Measurements from ENCODE around the gene TMEM8B.

Gene TMEM8B

DNA sequence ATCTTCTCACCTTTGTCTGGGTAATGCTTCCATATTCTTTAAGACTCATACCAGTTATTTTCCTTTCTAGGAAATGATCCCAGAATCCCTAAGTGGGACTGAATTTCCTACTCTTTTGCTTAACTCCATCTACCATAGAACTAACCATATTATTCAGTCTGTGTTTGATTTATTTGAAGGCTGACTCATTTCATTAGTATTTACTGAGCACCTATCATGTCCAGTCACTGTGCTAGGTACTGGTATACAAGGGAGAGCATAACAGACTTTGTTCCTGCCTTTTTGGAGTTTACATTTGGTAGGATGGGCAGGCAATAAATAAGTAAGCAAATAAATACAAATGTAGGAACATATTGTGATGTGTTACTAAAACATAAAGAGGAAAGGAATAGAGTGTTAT, 33.3 kb upstream of the TMEM8B start:
- H3K9me3 ChIP-seq = no peaks in the 10 kb centered on the region
- DNase-seq = no peak
- TF ChIP-seq, protein P1, sequence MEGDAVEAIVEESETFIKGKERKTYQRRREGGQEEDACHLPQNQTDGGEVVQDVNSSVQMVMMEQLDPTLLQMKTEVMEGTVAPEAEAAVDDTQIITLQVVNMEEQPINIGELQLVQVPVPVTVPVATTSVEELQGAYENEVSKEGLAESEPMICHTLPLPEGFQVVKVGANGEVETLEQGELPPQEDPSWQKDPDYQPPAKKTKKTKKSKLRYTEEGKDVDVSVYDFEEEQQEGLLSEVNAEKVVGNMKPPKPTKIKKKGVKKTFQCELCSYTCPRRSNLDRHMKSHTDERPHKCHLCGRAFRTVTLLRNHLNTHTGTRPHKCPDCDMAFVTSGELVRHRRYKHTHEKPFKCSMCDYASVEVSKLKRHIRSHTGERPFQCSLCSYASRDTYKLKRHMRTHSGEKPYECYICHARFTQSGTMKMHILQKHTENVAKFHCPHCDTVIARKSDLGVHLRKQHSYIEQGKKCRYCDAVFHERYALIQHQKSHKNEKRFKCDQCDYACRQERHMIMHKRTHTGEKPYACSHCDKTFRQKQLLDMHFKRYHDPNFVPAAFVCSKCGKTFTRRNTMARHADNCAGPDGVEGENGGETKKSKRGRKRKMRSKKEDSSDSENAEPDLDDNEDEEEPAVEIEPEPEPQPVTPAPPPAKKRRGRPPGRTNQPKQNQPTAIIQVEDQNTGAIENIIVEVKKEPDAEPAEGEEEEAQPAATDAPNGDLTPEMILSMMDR (IDR thresholded peaks at IDR 0.05; ENCODE audit: low read depth, low read length) = no peak
- H3K4me3 ChIP-seq (ENCODE audit: low read depth, low read length) = no peak overlapping the region
- H3K4me1 ChIP-seq = peaks cover 21% of the 10 kb centered on the region
- no peaks in the 10 kb centered on the region for H3K36me3 ChIP-seq
- no peaks in the 10 kb centered on the region for H3K27me3 ChIP-seq

DNA sequence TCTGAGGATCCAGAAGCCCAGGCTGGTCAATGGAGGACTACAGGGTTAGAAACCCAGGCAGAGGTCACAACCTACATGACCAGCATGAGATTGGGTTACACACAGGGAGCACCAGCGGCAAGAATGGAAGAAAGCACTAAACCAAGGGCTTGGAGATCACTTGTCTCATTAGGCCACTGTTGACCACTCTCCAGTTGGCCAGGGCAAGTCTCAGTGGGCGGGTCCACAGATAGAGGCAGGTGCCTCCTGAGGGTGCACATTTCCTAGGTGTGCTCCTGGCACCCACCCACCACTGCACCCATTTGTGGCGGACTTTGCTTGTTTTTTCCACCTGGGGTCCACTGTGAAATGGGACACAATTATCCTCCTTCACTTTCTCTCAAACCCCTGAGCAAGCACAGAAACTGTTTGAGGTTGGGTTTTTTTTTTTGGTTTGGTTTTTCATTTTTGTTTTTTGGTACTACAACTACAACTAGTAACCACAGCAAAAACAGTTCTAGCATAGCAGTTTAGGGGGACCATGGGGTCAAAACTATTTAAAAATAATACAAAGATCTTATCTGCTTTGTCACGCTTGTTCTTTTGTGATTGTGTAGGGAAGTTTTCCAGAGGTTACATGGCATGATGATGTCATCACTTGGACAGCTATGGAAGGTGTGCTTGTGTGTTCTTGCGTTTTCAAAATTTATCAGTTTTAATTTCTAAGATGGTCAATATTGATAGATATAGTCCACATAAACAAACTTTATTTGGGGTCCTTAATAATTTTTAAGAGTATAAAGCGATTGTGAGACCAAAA, 31.5 kb upstream of the TMEM8B start:
- TF ChIP-seq, protein P1 (IDR thresholded peaks at IDR 0.05; ENCODE audit: low read depth, low read length) = no peak
- no peak for DNase-seq
- Histone ChIP-seq H3K4me1 (peaks cover 17% of the 10 kb centered on the region), H3K4me3 (ENCODE audit: low read depth, low read length) (no peak overlapping the region), H3K36me3 (no peaks in the 10 kb centered on the region), H3K9me3 (no peaks in the 10 kb centered on the region), H3K27me3 (no peaks in the 10 kb centered on the region)

DNA sequence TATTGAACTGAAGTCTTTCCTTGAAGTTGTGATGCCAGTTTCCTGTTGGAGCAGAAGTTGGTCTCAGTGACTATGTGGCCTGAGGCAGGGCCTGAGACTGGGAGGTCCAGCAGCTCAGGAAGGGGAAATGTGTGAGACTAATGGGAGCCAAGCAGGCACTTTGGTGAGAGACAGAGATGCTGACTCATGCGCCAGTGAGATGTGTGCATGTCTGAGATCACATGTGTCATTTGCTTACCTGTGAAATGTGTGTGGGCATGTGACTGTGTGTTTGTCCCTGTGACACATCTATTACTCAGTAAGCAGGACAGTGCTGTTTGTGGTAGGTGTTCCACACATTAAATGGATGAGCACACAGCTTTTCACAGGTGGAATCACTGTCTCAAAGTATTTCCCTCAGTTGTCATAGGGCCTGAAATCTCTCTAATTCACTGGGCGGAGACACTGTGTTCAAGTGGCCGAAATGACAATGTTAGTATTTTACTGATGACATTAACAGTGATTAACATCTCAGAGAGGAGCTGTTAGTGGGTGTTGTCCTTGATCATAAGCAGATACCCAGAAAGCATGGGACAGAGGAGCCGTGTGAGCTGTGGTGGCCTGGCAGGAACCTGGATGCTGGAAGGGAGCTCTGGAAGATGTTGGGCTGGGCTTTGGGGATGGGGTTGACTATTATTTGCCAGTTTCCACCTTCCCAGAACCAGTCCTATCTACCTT, 30.2 kb upstream of the TMEM8B start:
- TF ChIP-seq, protein P1 (IDR thresholded peaks at IDR 0.05; ENCODE audit: low read depth, low read length) = no peak
- Histone ChIP-seq H3K9me3 (no peaks in the 10 kb centered on the region), H3K27me3 (no peaks in the 10 kb centered on the region), H3K4me1 (peaks cover 14% of the 10 kb centered on the region), H3K36me3 (no peaks in the 10 kb centered on the region), H3K4me3 (ENCODE audit: low read depth, low read length) (no peak overlapping the region)
- DNase-seq = peak; percentile 44

DNA sequence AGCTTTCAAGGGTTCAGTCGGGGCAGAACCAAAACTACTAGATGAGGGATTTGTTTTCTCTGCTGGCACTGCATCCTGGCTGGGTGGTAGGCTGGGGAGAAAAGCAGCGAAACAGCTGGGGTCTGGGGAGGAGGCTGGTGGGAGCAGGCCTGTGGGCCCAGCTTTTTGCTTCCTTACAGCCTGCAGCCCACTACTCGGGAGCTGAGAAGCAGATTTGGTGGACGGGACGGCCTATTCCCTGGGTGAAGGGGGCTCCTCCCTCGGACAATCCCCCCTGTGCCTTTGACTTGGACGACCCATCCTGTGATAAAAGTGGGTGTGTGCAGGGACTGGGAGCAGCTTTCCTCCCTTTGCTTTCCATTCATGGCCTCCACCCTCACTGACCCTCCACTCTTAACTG, 28.5 kb upstream of the TMEM8B start:
- no peaks in the 10 kb centered on the region for H3K9me3 ChIP-seq
- H3K27me3 ChIP-seq = no peaks in the 10 kb centered on the region
- no peak overlapping the region for H3K4me3 ChIP-seq (ENCODE audit: low read depth, low read length)
- TF ChIP-seq, protein P1 (IDR thresholded peaks at IDR 0.05; ENCODE audit: low read depth, low read length) = no peak
- no peaks in the 10 kb centered on the region for H3K36me3 ChIP-seq
- peaks cover 14% of the 10 kb centered on the region for H3K4me1 ChIP-seq
- DNase-seq = no peak

DNA sequence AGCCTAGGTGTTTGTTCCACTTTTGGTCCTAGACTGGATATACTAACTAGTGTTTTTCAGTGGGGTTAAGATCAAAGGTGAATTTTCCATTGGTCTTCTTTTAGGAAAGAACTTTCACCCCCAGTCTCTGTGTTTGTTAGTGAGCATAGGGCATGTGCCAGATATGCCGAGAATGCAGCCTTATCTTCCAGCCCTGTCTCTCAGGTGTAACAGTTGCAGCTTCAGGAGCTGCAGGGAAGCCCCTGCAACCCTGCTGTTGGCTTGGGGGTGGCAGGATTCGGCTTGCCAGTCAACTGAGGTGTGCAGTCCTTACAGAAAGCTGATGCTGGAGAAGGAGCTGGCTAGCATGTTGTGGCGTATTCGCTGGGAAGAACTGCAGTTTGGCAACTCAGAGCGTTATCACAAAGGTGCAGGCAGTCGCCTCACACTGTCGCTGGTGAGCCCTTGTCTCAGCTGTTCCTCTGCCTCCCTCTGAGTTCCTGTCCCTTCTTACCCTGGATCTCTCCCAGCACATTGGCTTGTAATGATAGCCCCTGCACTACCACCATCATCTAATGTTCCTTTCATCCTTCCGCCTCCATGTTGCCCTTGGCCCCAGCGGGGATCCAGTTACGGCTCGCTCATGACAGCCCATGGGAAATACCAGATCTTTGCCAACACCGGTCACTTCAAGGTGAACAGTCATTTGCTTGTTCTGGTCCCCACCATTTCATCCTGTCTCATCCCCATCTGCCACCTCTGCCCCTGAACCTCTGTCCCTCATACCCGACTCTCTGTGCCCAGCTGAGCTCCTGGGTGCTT, 27.5 kb upstream of the TMEM8B start:
- Histone ChIP-seq H3K4me1 (peaks cover 14% of the 10 kb centered on the region), H3K4me3 (ENCODE audit: low read depth, low read length) (no peak overlapping the region), H3K9me3 (no peaks in the 10 kb centered on the region), H3K27me3 (no peaks in the 10 kb centered on the region), H3K36me3 (peaks cover under 1% of the 10 kb centered on the region; the same call in 1 of the 2 replicates)
- TF ChIP-seq, protein P1 (IDR thresholded peaks at IDR 0.05; ENCODE audit: low read depth, low read length) = no peak
- DNase-seq = no peak

All from BE2C (cell line).